Measurements from ENCODE around the gene PTGR1.

The PTGR1 gene

GRCh38 chr9:111542497-111543254 lies 56.8 kb downstream of the PTGR1 start:
- no peak for DNase-seq (ENCODE audit: low spot score)

- DNase-seq (ENCODE audit: low spot score): no peak
Observed at GRCh38 chr9:111533099-111533790, 66.2 kb downstream of the PTGR1 start.

- DNase-seq (ENCODE audit: low spot score): no peak
Observed at GRCh38 chr9:111531716-111532115, 67.7 kb downstream of the PTGR1 start.

- DNase-seq (ENCODE audit: low spot score): no peak
Observed at GRCh38 chr9:111529787-111530186, 69.7 kb downstream of the PTGR1 start.

GRCh38 chr9:111527347-111527746 lies 72.1 kb downstream of the PTGR1 start:
- DNase-seq (ENCODE audit: low spot score): no peak

- DNase-seq (ENCODE audit: low spot score): no peak
Observed at GRCh38 chr9:111525056-111525977, 74.1 kb downstream of the PTGR1 start, which contains the start of gene ZNF483. Gene ZNF483, plus strand, starts transcription at chr9:111525179. Its CDS starts 2,217 bp downstream, at chr9:111527396.

GRCh38 chr9:111524731-111525055 lies 74.8 kb downstream of the PTGR1 start:
- no peak for DNase-seq (ENCODE audit: low spot score)

GRCh38 chr9:111516061-111516465 lies 83.4 kb downstream of the PTGR1 start:
- DNase-seq (ENCODE audit: low spot score): no peak

GRCh38 chr9:111514967-111515366 lies 84.5 kb downstream of the PTGR1 start:
- DNase-seq (ENCODE audit: low spot score): no peak
